ENCODE results near the gene CCDC40.

- no peak for TF ChIP-seq CTCF (IDR thresholded peaks at IDR 0.05)
- no peak for TF ChIP-seq POLR2A (IDR thresholded peaks at IDR 0.05)
- no peak for TF ChIP-seq POLR2AphosphoS5 (IDR thresholded peaks at IDR 0.05)
Observed at GRCh38 chr17:80107231-80108021, 71.0 kb downstream of the CCDC40 start.
